ENCODE results near the gene SLC37A4.

DNA sequence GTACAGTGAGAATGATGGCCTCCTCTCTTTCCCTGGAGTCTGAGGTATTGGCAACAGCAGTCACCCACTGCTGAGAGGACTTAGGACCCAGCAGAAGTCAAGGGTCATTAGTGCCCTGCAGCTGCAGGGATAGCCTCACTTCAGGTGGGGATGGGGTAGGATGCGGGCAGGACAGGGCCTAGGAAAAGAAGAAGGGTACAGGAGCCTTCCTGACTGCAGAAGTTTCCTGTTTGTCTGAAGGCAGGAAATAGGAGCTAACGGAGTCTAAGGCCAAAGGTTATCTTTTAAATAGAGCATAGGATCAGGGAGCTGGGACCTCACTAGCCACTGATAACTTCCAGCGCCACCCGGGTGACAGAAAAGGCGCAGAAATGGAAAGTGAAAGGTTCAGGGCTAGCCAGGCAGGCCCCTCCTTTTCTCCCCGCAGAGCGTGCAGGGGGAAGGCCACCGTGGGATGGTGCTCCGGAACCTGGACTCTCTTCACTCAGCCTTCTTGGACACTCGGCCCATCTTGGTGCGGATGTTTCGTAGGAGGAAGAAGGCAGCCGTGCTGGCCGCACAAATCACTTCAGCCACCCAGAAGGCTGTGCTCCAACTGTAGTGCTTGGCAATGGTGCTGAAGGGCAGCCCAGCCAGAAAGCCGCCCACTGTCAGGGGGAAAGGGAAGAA, 6.1 kb downstream of the SLC37A4 start:
- TF ChIP-seq CTCF (conservative IDR thresholded peaks at IDR 0.05 in 1 of 2, IDR thresholded peaks at IDR 0.05 in 1 of 2; ENCODE audit: extremely low read depth in 1 of 2, insufficient read depth in 1 of 2, low read depth in 1 of 2, low read length in 2 of 2): no peak
- no peak for TF ChIP-seq EZH2 (IDR thresholded peaks at IDR 0.05; ENCODE audit: borderline replicate concordance, low read length)

Measured in mammary epithelial cell (primary cell).